OCI-LY1 (cell line): ENCODE data around the gene ADAM19.

Experiments
- H2AFZ ChIP-seq: fragments of 200-600 bp; sonication (generic), shearing (Covaris generic); 2 replicates; pipeline ENCODE4 v1.6.0; 2014; ENCODE audit warnings: antibody characterized with exemption, mild to moderate bottlenecking, low read length
- H3F3A ChIP-seq: fragments of 200-600 bp; sonication (generic), shearing (Covaris generic); 2 replicates; pipeline ENCODE4 v1.6.0; 2014; ENCODE audit warnings: mild to moderate bottlenecking, antibody characterized with exemption, low read length, moderate library complexity; ENCODE audit not compliant: insufficient read depth
- H3K27ac ChIP-seq: fragments of 200-600 bp; sonication (generic); 2 replicates; pipeline ENCODE4 v1.5.1; 2014; ENCODE audit warnings: low read length, mixed run types, mild to moderate bottlenecking, low read depth; ENCODE audit not compliant: poor library complexity, severe bottlenecking
- H3K27me3 ChIP-seq: fragments of 200-600 bp; sonication (generic); 2 replicates; pipeline ENCODE4 v1.6.0; 2014; ENCODE audit warnings: antibody characterized with exemption, mild to moderate bottlenecking, low read length, moderate library complexity; ENCODE audit not compliant: insufficient read depth
- H3K36me3 ChIP-seq: fragments of 200-600 bp; sonication (generic); 2 replicates; pipeline ENCODE4 v1.6.1; 2014; ENCODE audit warnings: mild to moderate bottlenecking, antibody characterized with exemption, low read length, moderate library complexity, mixed read lengths; ENCODE audit not compliant: insufficient read depth
- H3K4me1 ChIP-seq: fragments of 200-600 bp; sonication (generic); 2 replicates; pipeline ENCODE4 v1.5.1; 2014; ENCODE audit warnings: mild to moderate bottlenecking, low read length, moderate library complexity; ENCODE audit not compliant: insufficient read depth, severe bottlenecking
- H3K4me2 ChIP-seq: fragments of 200-600 bp; sonication (generic), shearing (Covaris generic); 2 replicates; pipeline ENCODE4 v1.6.1; 2014; ENCODE audit warnings: low read length
- H3K4me3 ChIP-seq: fragments of 200-600 bp; sonication (generic); 2 replicates; pipeline ENCODE4 v1.5.1; 2014; ENCODE audit warnings: low read length, low read depth, mild to moderate bottlenecking, mixed read lengths; ENCODE audit not compliant: poor library complexity, severe bottlenecking
- H3K79me2 ChIP-seq: fragments of 200-600 bp; shearing (Covaris generic); 2 replicates; pipeline ENCODE4 v1.6.1; 2016; ENCODE audit warnings: mixed run types, low read length, mixed read lengths; ENCODE audit not compliant: insufficient read depth
- H3K9ac ChIP-seq: fragments of 200-600 bp; sonication (generic), shearing (Covaris generic); 2 replicates; pipeline ENCODE4 v1.6.1; 2014; ENCODE audit warnings: mild to moderate bottlenecking, low read length, mixed read lengths
- H3K9me2 ChIP-seq: fragments of 200-600 bp; sonication (generic), shearing (Covaris generic); 2 replicates; pipeline ENCODE4 v1.6.1; 2014; ENCODE audit warnings: low read depth, mild to moderate bottlenecking, low read length, mixed read lengths
- H3K9me3 ChIP-seq: fragments of 200-600 bp; shearing (Covaris generic); 2 replicates; pipeline ENCODE4 v1.6.1; 2014; ENCODE audit warnings: low read length, mixed read lengths
- H4K20me1 ChIP-seq: fragments of 200-600 bp; sonication (generic), shearing (Covaris generic); 2 replicates; pipeline ENCODE4 v1.6.0; 2016; ENCODE audit warnings: mild to moderate bottlenecking, low read length; ENCODE audit not compliant: insufficient read depth
- EZH2 ChIP-seq: fragments of 200-600 bp; sonication (generic), shearing (Covaris generic); IDR thresholded peaks from 2 replicates; pipeline ENCODE4 v1.8.0; 2017; ENCODE audit warnings: borderline replicate concordance, mixed run types, mild to moderate bottlenecking, antibody characterized with exemption, low read length, moderate library complexity, mixed read lengths
- TF ChIP-seq, protein P1 (sequence below): fragments of 200-600 bp; sonication (generic), shearing (Covaris generic); IDR thresholded peaks from 2 replicates; pipeline ENCODE4 v1.5.1; 2017; ENCODE audit warnings: mild to moderate bottlenecking, antibody characterized with exemption, low read length, moderate library complexity, mixed read lengths

ADAM19 gene

GRCh38 chr5:157506066-157506590, 69.4 kb downstream of the ADAM19 start:
- peaks cover 24% of the 10 kb centered on the region for H3K4me1 ChIP-seq
- H3F3A ChIP-seq: no peaks in the 10 kb centered on the region

DNA sequence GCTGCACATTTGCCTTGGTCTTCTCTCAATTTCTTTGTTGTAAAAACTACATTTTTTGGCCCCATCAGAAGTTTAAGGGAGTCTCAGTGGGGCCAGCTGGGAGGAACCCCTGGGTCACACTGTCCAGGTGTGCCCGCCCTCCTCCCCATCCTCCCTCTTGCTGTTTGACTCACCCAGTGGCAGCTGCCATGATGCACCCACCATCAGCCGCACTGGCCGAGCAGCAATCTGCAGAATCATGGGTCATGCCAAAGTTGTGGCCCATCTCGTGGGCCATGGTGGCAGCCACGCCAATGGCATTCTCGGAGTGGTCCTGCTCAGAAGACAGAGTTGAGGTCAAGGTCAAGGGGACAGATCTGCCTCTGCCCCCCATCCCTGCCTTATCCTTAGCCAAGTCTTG, 70.1 kb downstream of the ADAM19 start:
- Histone ChIP-seq H2AFZ (no peak overlapping the region), H3K27me3 (no peaks in the 10 kb centered on the region), H3K4me1 (peaks cover 29% of the 10 kb centered on the region), H3K79me2 (no peaks in the 10 kb centered on the region), H3K9me3 (no peaks in the 10 kb centered on the region), H4K20me1 (no peaks in the 10 kb centered on the region), H3K9me2 (no peaks in the 10 kb centered on the region), H3K4me2 (no peak overlapping the region), H3K9ac (no peak overlapping the region), H3F3A (no peaks in the 10 kb centered on the region), H3K27ac (no peak overlapping the region), H3K36me3 (no peaks in the 10 kb centered on the region), H3K4me3 (no peak overlapping the region)
- no peak for TF ChIP-seq EZH2
- TF ChIP-seq, protein P1, sequence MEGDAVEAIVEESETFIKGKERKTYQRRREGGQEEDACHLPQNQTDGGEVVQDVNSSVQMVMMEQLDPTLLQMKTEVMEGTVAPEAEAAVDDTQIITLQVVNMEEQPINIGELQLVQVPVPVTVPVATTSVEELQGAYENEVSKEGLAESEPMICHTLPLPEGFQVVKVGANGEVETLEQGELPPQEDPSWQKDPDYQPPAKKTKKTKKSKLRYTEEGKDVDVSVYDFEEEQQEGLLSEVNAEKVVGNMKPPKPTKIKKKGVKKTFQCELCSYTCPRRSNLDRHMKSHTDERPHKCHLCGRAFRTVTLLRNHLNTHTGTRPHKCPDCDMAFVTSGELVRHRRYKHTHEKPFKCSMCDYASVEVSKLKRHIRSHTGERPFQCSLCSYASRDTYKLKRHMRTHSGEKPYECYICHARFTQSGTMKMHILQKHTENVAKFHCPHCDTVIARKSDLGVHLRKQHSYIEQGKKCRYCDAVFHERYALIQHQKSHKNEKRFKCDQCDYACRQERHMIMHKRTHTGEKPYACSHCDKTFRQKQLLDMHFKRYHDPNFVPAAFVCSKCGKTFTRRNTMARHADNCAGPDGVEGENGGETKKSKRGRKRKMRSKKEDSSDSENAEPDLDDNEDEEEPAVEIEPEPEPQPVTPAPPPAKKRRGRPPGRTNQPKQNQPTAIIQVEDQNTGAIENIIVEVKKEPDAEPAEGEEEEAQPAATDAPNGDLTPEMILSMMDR: no peak

More at GRCh38 chr5:157506066-157506590, 69.4 kb downstream of the ADAM19 start:
- Histone ChIP-seq H3K9ac (no peak overlapping the region), H3K4me3 (no peak overlapping the region), H3K79me2 (no peaks in the 10 kb centered on the region), H3K9me3 (no peaks in the 10 kb centered on the region), H3K27ac (no peak overlapping the region), H3K36me3 (no peaks in the 10 kb centered on the region), H3K27me3 (no peaks in the 10 kb centered on the region), H3K4me2 (no peak overlapping the region), H2AFZ (no peak overlapping the region), H4K20me1 (no peaks in the 10 kb centered on the region), H3K9me2 (no peaks in the 10 kb centered on the region)
- TF ChIP-seq EZH2: no peak
- TF ChIP-seq, protein P1: no peak

DNA sequence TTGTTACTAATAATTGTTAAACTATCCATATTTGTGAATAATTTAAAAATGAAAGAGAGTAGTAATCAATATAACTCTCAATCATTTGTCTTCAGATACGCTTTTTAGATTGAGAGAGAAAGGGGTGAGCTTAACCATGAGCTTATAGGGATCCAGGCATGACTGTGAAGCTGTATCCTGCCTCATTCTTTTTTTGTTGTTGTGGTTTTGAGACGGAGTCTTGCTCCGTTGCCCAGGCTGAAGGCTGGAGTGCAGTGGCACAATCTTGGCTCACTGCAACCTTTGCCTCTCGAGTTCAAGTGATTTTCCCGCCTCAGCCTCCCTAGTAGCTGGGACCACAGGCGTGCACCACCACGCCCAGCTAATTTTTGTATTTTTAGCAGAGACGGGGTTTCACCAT, 71.5 kb downstream of the ADAM19 start:
- H3K9ac ChIP-seq: no peak overlapping the region
- H3F3A ChIP-seq: no peaks in the 10 kb centered on the region
- H4K20me1 ChIP-seq: no peaks in the 10 kb centered on the region
- no peaks in the 10 kb centered on the region for H3K27me3 ChIP-seq
- H3K4me3 ChIP-seq: no peak overlapping the region
- no peak overlapping the region for H3K4me2 ChIP-seq
- H3K9me2 ChIP-seq: no peaks in the 10 kb centered on the region
- no peak overlapping the region for H2AFZ ChIP-seq
- no peaks in the 10 kb centered on the region for H3K9me3 ChIP-seq
- peaks cover 37% of the 10 kb centered on the region for H3K4me1 ChIP-seq
- no peaks in the 10 kb centered on the region for H3K79me2 ChIP-seq
- TF ChIP-seq EZH2: no peak
- TF ChIP-seq, protein P1: no peak
- no peaks in the 10 kb centered on the region for H3K36me3 ChIP-seq
- H3K27ac ChIP-seq: no peak overlapping the region
